ENCODE data around the gene SGCD. TPM values are rescaled to one million over a fixed set of nuclear protein-coding genes. Genes with fewer than 3 reads are reported as not detected.

The SGCD gene
- polyA plus RNA-seq, 1 of the 3 experiments (the other 2 are of a cell fraction): 0.87 TPM

DNA sequence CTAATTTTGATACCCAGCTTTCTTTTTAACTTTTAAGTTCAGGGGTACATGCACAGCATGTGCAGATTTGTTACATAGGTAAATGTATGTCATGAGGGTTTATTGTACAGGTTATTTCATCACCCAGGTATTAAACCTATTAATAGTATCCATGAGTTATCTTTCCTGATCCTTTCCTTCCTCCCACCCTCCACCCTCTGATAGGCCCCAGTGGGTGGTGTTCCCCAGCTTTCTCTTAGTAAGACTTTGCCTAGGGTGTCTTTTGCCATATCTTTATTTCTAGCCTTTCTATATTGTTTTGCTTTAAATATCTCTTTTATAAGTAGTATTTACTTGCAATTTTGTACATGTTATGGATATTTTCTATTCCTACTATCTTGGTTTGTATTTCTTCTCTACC, 243.7 kb downstream of the SGCD start:
- Histone ChIP-seq H3K27ac (ENCODE audit: low read depth in 2 of 2, low read length in 1 of 2) (no peak overlapping the region), H3F3A (replicated peaks; ENCODE audit: insufficient read depth) (no peaks in the 10 kb centered on the region), H3K9me3 (no peaks in the 10 kb centered on the region), H2AFZ (ENCODE audit: low read depth) (no peak overlapping the region), H3K36me3 (replicated peaks in 1 of 2; ENCODE audit: control insufficient read depth in 1 of 2, insufficient read depth in 2 of 2, low read length in 1 of 2) (no peaks in the 10 kb centered on the region), H3K79me2 (ENCODE audit: insufficient read depth) (no peaks in the 10 kb centered on the region), H3K4me1 (ENCODE audit: control insufficient read depth in 1 of 2, insufficient read depth in 2 of 2, low read depth in 1 of 2, low read length in 1 of 2) (no peaks in the 10 kb centered on the region), H4K20me1 (ENCODE audit: insufficient read depth) (no peaks in the 10 kb centered on the region), H3K27me3 (ENCODE audit: insufficient read depth) (no peaks in the 10 kb centered on the region), H3K4me2 (no peak overlapping the region), H3K9me2 (no peaks in the 10 kb centered on the region), H3K9ac (no peak overlapping the region), H3K4me3 (ENCODE audit: low read depth in 2 of 2, low read length in 1 of 2) (no peak overlapping the region)
- no peak for DNase-seq
- CTCF ChIA-PET: interaction anchor here (1.0 kb wide), 1 partner anchor 10 kb away, joined by 3 read pairs; no protein-coding TSS in a partner anchor
- POLR2A ChIA-PET: no interaction called here
- TF ChIP-seq RCOR1 (IDR thresholded peaks at IDR 0.05; ENCODE audit: low read length) (no peak), POLR2AphosphoS5 (IDR thresholded peaks at IDR 0.05; ENCODE audit: low read depth, low read length) (no peak), GATA2 (CRISPR knock-in tag; IDR thresholded peaks at IDR 0.05) (no peak), MXI1 (IDR thresholded peaks at IDR 0.05; ENCODE audit: low read depth, low read length) (no peak), NFIC (IDR thresholded peaks at IDR 0.05; ENCODE audit: borderline replicate concordance) (no peak), ZBTB33 (IDR thresholded peaks at IDR 0.05; ENCODE audit: borderline replicate concordance, low read depth) (no peak)

- Histone ChIP-seq H3K9ac (no peak overlapping the region), H3K36me3 (replicated peaks in 1 of 2; ENCODE audit: control insufficient read depth in 1 of 2, insufficient read depth in 2 of 2, low read length in 1 of 2) (no peaks in the 10 kb centered on the region), H3K9me2 (no peaks in the 10 kb centered on the region), H3F3A (replicated peaks; ENCODE audit: insufficient read depth) (no peaks in the 10 kb centered on the region), H2AFZ (ENCODE audit: low read depth) (no peak overlapping the region), H3K4me1 (ENCODE audit: control insufficient read depth in 1 of 2, insufficient read depth in 2 of 2, low read depth in 1 of 2, low read length in 1 of 2) (no peaks in the 10 kb centered on the region), H3K9me3 (no peaks in the 10 kb centered on the region), H3K79me2 (ENCODE audit: insufficient read depth) (no peaks in the 10 kb centered on the region), H4K20me1 (ENCODE audit: insufficient read depth) (no peaks in the 10 kb centered on the region), H3K27me3 (ENCODE audit: insufficient read depth) (no peaks in the 10 kb centered on the region), H3K4me3 (ENCODE audit: low read depth in 2 of 2, low read length in 1 of 2) (no peak overlapping the region), H3K4me2 (no peak overlapping the region), H3K27ac (ENCODE audit: low read depth in 2 of 2, low read length in 1 of 2) (no peak overlapping the region)
- CTCF ChIA-PET: no interaction called here
- WGBS (ENCODE audit: low lambda C conversion rate): 78% methylated on average over 2 of the region's 3 CpGs
- DNase-seq: no peak
- POLR2A ChIA-PET: no interaction called here
- TF ChIP-seq TEAD4 (IDR thresholded peaks at IDR 0.05; ENCODE audit: borderline replicate concordance, insufficient read depth): no peak
- TF ChIP-seq, protein P1, sequence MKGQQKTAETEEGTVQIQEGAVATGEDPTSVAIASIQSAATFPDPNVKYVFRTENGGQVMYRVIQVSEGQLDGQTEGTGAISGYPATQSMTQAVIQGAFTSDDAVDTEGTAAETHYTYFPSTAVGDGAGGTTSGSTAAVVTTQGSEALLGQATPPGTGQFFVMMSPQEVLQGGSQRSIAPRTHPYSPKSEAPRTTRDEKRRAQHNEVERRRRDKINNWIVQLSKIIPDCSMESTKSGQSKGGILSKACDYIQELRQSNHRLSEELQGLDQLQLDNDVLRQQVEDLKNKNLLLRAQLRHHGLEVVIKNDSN (IDR thresholded peaks at IDR 0.05; ENCODE audit: borderline replicate concordance, low read depth): no peak
- TF ChIP-seq RFX5 (IDR thresholded peaks at IDR 0.05; ENCODE audit: low read length): no peak
- no peak for TF ChIP-seq CHD2 (IDR thresholded peaks at IDR 0.05; ENCODE audit: low read length, partially characterized antibody)
- TF ChIP-seq JUND (IDR thresholded peaks at IDR 0.05): no peak
- no peak for TF ChIP-seq EP300 (IDR thresholded peaks at IDR 0.05; ENCODE audit: borderline replicate concordance in 1 of 2, low read depth in 1 of 2, low read length in 1 of 2)
- no peak for TF ChIP-seq SMC3 (IDR thresholded peaks at IDR 0.05; ENCODE audit: low read depth, low read length)
- TF ChIP-seq EZH2phosphoT487 (IDR thresholded peaks at IDR 0.05; ENCODE audit: borderline replicate concordance, low read depth): no peak
- TF ChIP-seq, protein P2, sequence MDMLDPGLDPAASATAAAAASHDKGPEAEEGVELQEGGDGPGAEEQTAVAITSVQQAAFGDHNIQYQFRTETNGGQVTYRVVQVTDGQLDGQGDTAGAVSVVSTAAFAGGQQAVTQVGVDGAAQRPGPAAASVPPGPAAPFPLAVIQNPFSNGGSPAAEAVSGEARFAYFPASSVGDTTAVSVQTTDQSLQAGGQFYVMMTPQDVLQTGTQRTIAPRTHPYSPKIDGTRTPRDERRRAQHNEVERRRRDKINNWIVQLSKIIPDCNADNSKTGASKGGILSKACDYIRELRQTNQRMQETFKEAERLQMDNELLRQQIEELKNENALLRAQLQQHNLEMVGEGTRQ (IDR thresholded peaks at IDR 0.05; ENCODE audit: borderline replicate concordance, low read depth, low read length): no peak
- TF ChIP-seq FOXM1 (IDR thresholded peaks at IDR 0.05; ENCODE audit: low read depth): no peak
- TF ChIP-seq GATA2 (CRISPR knock-in tag; IDR thresholded peaks at IDR 0.05): no peak
- TF ChIP-seq, protein P3, sequence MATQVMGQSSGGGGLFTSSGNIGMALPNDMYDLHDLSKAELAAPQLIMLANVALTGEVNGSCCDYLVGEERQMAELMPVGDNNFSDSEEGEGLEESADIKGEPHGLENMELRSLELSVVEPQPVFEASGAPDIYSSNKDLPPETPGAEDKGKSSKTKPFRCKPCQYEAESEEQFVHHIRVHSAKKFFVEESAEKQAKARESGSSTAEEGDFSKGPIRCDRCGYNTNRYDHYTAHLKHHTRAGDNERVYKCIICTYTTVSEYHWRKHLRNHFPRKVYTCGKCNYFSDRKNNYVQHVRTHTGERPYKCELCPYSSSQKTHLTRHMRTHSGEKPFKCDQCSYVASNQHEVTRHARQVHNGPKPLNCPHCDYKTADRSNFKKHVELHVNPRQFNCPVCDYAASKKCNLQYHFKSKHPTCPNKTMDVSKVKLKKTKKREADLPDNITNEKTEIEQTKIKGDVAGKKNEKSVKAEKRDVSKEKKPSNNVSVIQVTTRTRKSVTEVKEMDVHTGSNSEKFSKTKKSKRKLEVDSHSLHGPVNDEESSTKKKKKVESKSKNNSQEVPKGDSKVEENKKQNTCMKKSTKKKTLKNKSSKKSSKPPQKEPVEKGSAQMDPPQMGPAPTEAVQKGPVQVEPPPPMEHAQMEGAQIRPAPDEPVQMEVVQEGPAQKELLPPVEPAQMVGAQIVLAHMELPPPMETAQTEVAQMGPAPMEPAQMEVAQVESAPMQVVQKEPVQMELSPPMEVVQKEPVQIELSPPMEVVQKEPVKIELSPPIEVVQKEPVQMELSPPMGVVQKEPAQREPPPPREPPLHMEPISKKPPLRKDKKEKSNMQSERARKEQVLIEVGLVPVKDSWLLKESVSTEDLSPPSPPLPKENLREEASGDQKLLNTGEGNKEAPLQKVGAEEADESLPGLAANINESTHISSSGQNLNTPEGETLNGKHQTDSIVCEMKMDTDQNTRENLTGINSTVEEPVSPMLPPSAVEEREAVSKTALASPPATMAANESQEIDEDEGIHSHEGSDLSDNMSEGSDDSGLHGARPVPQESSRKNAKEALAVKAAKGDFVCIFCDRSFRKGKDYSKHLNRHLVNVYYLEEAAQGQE (IDR thresholded peaks at IDR 0.05; ENCODE audit: low read depth, low read length): no peak
- no peak for TF ChIP-seq IRF3 (IDR thresholded peaks at IDR 0.05; ENCODE audit: low read depth, low read length)
Observed at GRCh38 chr5:156581725-156582124, 254.8 kb downstream of the SGCD start.

Data from SK-N-SH (cell line).